SW480 (cell line): ENCODE data around the gene NFATC1.

Source experiments
- DNase-seq: peaks from one replicate; pipeline ENCODE4 v3.0.0-alpha.2; 2016; ENCODE audit warnings: low spot score

Gene NFATC1

GRCh38 chr18:79558196-79558932, 162.6 kb downstream of the NFATC1 start:
- no peak for DNase-seq

GRCh38 chr18:79558933-79559416, 163.2 kb downstream of the NFATC1 start:
- no peak for DNase-seq

GRCh38 chr18:79559436-79559835, 163.7 kb downstream of the NFATC1 start:
- no peak for DNase-seq

- peak; percentile 17 for DNase-seq
Measured at GRCh38 chr18:79560042-79560860, 164.5 kb downstream of the NFATC1 start.

- no peak for DNase-seq
Measured at GRCh38 chr18:79560861-79561210, 165.1 kb downstream of the NFATC1 start.

- no peak for DNase-seq
Measured at GRCh38 chr18:79563949-79564348, 168.2 kb downstream of the NFATC1 start.

GRCh38 chr18:79564441-79564840, 168.7 kb downstream of the NFATC1 start:
- DNase-seq, result no peak

- no peak for DNase-seq
Measured at GRCh38 chr18:79566771-79567431, 171.2 kb downstream of the NFATC1 start.

GRCh38 chr18:79567481-79568147, 171.9 kb downstream of the NFATC1 start:
- DNase-seq, result no peak

GRCh38 chr18:79568543-79569205, 172.9 kb downstream of the NFATC1 start:
- no peak for DNase-seq

- DNase-seq, result no peak
Measured at GRCh38 chr18:79569720-79570119, 174.0 kb downstream of the NFATC1 start.

- DNase-seq, result no peak
Measured at GRCh38 chr18:79570266-79571201, 174.8 kb downstream of the NFATC1 start.

GRCh38 chr18:79571211-79572092, 175.7 kb downstream of the NFATC1 start:
- DNase-seq, result no peak

GRCh38 chr18:79572093-79572780, 176.5 kb downstream of the NFATC1 start:
- DNase-seq, result no peak

GRCh38 chr18:79572848-79573451, 177.2 kb downstream of the NFATC1 start:
- DNase-seq, result no peak

GRCh38 chr18:79573921-79574491, 178.3 kb downstream of the NFATC1 start:
- DNase-seq, result no peak

GRCh38 chr18:79574938-79575525, 179.3 kb downstream of the NFATC1 start:
- DNase-seq, result no peak
